AG04450 (cell line): Measurements from ENCODE around the gene ARHGAP31. TPM values are rescaled to one million over a fixed set of nuclear protein-coding genes. Genes with fewer than 3 reads are reported as not detected.
"Not testable (repeated sequence)": the region's sequence is repeated elsewhere in the genome, so short reads cannot be mapped to it uniquely, and the experiment has no call there.

Experiments used
- CTCF ChIA-PET: fragments of 300-600, 350-600 bp; formaldehyde crosslinking; extraction: SDS; loops from one replicate; lab custom pipeline; 2022; ENCODE audit warnings: antibody characterized with exemption, inconsistent platforms; lab: Charles Lee
- POLR2A ChIA-PET: fragments of 350-600 bp; formaldehyde crosslinking; extraction: SDS; loops from one replicate; lab custom pipeline; 2021; ENCODE audit warnings: antibody characterized with exemption, inconsistent platforms; lab: Yijun Ruan, JAX
- DNase-seq: peaks from one replicate; pipeline ENCODE4 v3.0.0-alpha.2; 2011; ENCODE audit warnings: low read depth, low spot score
- H3K27ac ChIP-seq: one replicate; pipeline ENCODE4 v1.5.1; 2012; ENCODE audit warnings: low read depth, low read length, control low read depth
- H3K27me3 ChIP-seq: one replicate; pipeline ENCODE4 v1.6.0; 2012; ENCODE audit warnings: low read length; ENCODE audit not compliant: control insufficient read depth, insufficient read depth
- H3K4me3 ChIP-seq: 2 replicates; pipeline ENCODE4 v1.5.1; 2011; ENCODE audit warnings: mild to moderate bottlenecking, low read depth, low read length, control low read depth
- H3K9me3 ChIP-seq: 2 replicates; pipeline ENCODE4 v1.5.1; 2012; ENCODE audit warnings: low read length; ENCODE audit not compliant: control insufficient read depth, insufficient read depth
- polyA plus RNA-seq: library from polyadenylated mRNA; depleted of rRNA; stranded (reverse); fragments of >200 nt; gene quantifications from 2 replicates; pipeline ENCODE4 v1.2.3, GENCODE V29; 2011
- TF ChIP-seq, protein P1 (sequence below): IDR thresholded peaks from 2 replicates; pipeline ENCODE4 v1.5.1; 2011; ENCODE audit warnings: low read depth, low read length, control low read depth, inconsistent platforms

ARHGAP31 gene
- polyA plus RNA-seq, 1 experiment = 14.1 TPM

- no peak overlapping the region for H3K4me3 ChIP-seq
- no peak overlapping the region for H3K27ac ChIP-seq
- CTCF ChIA-PET = interaction anchor here (0.7 kb wide), 1 partner anchor 15 kb away, joined by 3 read pairs; no protein-coding TSS in a partner anchor
- no peaks in the 10 kb centered on the region for H3K9me3 ChIP-seq
- TF ChIP-seq, protein P1, sequence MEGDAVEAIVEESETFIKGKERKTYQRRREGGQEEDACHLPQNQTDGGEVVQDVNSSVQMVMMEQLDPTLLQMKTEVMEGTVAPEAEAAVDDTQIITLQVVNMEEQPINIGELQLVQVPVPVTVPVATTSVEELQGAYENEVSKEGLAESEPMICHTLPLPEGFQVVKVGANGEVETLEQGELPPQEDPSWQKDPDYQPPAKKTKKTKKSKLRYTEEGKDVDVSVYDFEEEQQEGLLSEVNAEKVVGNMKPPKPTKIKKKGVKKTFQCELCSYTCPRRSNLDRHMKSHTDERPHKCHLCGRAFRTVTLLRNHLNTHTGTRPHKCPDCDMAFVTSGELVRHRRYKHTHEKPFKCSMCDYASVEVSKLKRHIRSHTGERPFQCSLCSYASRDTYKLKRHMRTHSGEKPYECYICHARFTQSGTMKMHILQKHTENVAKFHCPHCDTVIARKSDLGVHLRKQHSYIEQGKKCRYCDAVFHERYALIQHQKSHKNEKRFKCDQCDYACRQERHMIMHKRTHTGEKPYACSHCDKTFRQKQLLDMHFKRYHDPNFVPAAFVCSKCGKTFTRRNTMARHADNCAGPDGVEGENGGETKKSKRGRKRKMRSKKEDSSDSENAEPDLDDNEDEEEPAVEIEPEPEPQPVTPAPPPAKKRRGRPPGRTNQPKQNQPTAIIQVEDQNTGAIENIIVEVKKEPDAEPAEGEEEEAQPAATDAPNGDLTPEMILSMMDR = no peak
- no peak for DNase-seq
- POLR2A ChIA-PET = no interaction called here
- H3K27me3 ChIP-seq = no peaks in the 10 kb centered on the region
Observed at GRCh38 chr3:119330858-119331257, 36.7 kb downstream of the ARHGAP31 start.

DNA sequence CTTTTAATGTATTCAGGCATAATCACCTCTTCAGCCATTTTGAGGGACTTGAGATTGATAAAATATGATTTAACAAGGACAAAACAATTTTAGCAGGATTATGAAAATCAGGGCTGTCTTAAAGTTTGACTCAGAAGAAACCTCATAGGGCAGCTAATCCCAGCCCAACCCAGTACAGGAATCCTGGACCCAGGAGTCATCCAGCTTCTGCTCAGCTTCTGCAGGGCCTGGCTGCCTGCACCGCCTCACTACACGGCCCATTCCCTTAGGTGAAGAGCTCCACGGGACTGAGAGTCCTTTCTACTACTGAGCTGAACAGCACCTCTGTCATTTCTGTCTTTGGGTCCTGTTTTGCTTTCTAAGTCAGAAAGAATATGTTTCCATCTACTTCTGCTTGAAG, 37.5 kb downstream of the ARHGAP31 start:
- POLR2A ChIA-PET = interaction anchor here (0.6 to 0.7 kb wide), 2 partner anchors 23 to 97 kb away, joined by 3 to 6 read pairs; no protein-coding TSS in a partner anchor
- no peak overlapping the region for H3K4me3 ChIP-seq
- CTCF ChIA-PET = interaction anchor here (0.5 to 1.0 kb wide), 2 partner anchors 13 to 21 kb away, joined by 3 read pairs; no protein-coding TSS in a partner anchor
- H3K27ac ChIP-seq = no peak overlapping the region
- DNase-seq = no peak
- TF ChIP-seq, protein P1 = no peak
- no peaks in the 10 kb centered on the region for H3K27me3 ChIP-seq
- H3K9me3 ChIP-seq = no peaks in the 10 kb centered on the region

DNA sequence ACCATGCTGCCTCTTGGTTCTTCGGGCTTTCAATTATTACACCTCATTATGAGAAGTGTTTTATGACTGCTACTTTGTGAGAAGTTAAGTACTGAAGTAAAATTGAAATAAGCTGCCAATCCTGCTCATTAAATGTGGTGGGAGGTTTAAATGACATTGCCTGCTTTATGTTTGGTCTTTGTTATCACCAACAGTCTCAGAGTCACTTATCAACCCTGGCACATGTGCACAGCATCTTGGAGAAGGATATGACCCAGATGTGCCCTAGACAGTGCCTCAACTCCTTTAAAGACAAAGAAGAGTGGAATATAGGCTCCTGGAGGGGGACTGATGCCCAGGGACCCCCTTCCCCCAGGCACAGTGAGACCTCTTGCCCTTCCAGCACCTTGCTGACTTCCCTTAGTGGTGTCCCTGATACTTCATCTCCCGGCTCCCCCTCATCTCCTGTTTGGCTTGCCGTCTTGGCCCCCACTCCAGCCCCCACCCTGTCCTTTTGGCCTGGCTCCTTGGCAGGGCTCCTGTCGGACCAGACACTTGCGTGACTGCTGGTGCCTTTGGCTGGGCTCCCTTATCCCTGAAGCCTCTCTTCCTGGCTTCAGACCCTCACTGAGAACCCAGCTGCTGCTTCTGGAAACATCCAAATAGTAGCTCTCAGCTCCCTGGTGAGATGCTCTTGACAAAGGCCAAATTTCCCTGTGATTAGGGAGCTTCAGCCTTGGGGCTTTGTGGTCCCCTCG, 39.8 kb downstream of the ARHGAP31 start:
- no peak for DNase-seq
- Histone ChIP-seq H3K9me3 (no peaks in the 10 kb centered on the region; the same call in 1 of the 2 replicates), H3K27ac (no peak overlapping the region), H3K27me3 (no peaks in the 10 kb centered on the region), H3K4me3 (no peak overlapping the region)
- ChIA-PET CTCF (interaction anchor here (1.1 kb wide), 1 partner anchor 93 kb away, joined by 4 read pairs; no protein-coding TSS in a partner anchor), POLR2A (no interaction called here)
- TF ChIP-seq, protein P1 = no peak

DNA sequence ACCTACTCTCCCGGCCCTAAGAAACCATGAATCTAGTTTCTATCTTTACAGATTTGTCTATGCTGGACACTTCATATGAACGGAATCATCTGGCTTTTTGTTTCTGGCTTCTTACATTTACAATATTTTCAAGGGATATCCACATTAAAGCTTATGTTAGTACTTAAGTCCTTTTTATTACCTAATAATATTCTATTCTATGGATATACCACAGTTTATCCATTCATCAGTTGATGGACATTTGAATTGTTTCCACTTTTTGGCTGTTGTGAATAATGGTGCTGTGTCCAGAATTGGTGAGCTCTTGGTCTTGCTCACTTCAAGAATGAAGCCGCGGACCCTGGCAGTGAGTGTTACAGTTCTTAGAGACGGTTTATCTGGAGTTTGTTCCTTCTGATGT, 42.6 kb downstream of the ARHGAP31 start:
- Histone ChIP-seq H3K4me3 (no peak overlapping the region), H3K27ac (no peak overlapping the region), H3K27me3 (no peaks in the 10 kb centered on the region), H3K9me3 (no peaks in the 10 kb centered on the region; the same call in 1 of the 2 replicates)
- CTCF ChIA-PET = no interaction called here
- TF ChIP-seq, protein P1 = no peak
- no peak for DNase-seq
- POLR2A ChIA-PET = no interaction called here

- CTCF ChIA-PET, POLR2A ChIA-PET, DNase-seq: not testable (repeated sequence)
Observed at GRCh38 chr3:119337407-119337806, 43.2 kb downstream of the ARHGAP31 start.

More at GRCh38 chr3:119337407-119337806, 43.2 kb downstream of the ARHGAP31 start:
- not testable (repeated sequence) for H3K27ac ChIP-seq, H3K9me3 ChIP-seq, H3K27me3 ChIP-seq, H3K4me3 ChIP-seq
